Measurements from ENCODE around the gene JPH4. TPM values are rescaled to one million over a fixed set of nuclear protein-coding genes. Genes with fewer than 3 reads are reported as not detected.

The JPH4 gene
- total and polyA plus RNA-seq, 12 donors: 0.42 to 35.8 (median 4.7) TPM

DNA sequence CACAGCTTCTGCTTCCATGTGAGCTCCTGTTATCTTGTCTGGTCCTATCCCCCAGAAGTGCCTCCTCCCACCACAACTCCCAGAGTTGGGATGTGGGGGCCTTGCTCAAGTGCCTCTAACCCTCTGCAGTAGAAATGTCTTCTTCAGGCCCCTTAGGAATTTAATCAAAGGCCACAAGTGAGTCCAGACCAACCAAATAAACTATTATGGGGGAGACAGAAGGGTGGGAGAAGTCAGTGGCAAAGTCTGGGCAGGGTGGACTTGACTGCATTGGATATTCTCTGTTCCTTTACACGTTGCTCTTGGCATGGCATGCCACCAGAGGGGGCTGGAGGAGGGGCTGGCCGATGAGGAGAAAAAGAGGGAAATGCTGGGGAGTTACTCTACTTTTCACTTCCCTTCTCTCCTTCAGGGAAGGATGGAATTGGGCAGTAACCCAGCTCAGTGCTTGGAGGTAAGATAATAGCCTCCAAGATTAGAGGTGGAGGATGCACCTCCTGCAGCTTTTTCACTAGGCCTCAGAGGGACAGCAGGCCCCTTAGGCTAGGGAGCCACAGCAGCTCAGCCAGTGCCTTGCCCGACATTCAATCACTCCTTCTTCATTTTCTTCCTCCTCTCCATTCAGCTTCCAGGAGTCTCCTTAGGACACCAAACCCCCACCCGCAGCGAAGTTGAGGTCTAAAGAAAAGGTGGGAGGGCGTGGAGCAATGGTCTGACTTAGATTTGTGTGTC is 9.8 kb downstream of the JPH4 start:
- Histone ChIP-seq H3K36me3 (replicated peaks in 1 of 2) (peaks cover 0 to 10% of the 10 kb centered on the region in 2 donors), H3K27ac (peak overlapping the region in 1 of 5 donors; percentile 73), H3K9me3 (replicated peaks in 1 of 3) (no peaks in the 10 kb centered on the region), H3K27me3 (no peaks in the 10 kb centered on the region), H3K4me1 (replicated peaks in 1 of 2) (peaks cover 5 to 10% of the 10 kb centered on the region in 2 donors), H3K4me3 (no peak overlapping the region)
- TF ChIP-seq POLR2A (IDR thresholded peaks at IDR 0.05): no peak
- TF ChIP-seq, protein P1, sequence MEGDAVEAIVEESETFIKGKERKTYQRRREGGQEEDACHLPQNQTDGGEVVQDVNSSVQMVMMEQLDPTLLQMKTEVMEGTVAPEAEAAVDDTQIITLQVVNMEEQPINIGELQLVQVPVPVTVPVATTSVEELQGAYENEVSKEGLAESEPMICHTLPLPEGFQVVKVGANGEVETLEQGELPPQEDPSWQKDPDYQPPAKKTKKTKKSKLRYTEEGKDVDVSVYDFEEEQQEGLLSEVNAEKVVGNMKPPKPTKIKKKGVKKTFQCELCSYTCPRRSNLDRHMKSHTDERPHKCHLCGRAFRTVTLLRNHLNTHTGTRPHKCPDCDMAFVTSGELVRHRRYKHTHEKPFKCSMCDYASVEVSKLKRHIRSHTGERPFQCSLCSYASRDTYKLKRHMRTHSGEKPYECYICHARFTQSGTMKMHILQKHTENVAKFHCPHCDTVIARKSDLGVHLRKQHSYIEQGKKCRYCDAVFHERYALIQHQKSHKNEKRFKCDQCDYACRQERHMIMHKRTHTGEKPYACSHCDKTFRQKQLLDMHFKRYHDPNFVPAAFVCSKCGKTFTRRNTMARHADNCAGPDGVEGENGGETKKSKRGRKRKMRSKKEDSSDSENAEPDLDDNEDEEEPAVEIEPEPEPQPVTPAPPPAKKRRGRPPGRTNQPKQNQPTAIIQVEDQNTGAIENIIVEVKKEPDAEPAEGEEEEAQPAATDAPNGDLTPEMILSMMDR (IDR thresholded peaks at IDR 0.05): peak in 1 of 6 experiments; percentile 10
- intact Hi-C loops (cut with DNase I): loop anchor here (10.0 kb wide), 2 partner anchors 234 to 244 kb away; partner anchors contain the start of gene PABPN1 (in 1 of the 2)
- 56 to 69% (median 65%) methylated on average over 6 of the region's 6 CpGs for WGBS, 4 donors
- DNase-seq: peak in 2 of 7 donors; percentile 8 to 30

DNA sequence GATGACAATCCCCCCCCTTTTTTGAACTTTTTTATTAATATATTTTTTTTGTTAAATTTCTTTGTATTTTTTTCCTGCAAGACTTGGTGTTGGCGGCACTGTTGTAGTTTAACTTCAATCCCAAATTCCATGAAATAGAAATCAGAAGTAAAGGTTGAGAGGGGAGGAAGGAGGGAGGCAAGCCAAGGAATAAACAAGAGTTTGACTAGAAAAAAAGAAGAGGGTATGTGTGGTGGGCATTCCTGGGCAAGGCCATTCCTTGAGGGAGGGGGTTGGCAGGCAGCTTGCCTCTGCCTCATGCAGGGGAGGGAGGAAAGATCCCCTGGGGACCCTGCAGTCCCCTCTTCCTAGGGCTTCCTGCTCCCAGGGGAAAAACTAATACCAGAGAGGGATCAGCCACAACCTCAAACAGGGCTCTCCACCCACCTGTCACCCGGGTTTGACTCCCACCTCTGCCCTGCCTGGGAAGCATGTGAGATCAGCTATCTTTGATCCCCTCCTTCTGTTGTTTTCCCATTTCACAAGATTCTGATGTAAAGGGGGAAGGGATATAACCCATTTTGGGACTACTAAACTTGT is 10.5 kb downstream of the JPH4 start:
- TF ChIP-seq, protein P1 (IDR thresholded peaks at IDR 0.05): no peak
- TF ChIP-seq POLR2A (IDR thresholded peaks at IDR 0.05): no peak
- peaks cover 1 to 12% of the 10 kb centered on the region in 2 donors for H3K4me1 ChIP-seq (replicated peaks in 1 of 2)
- no peaks in the 10 kb centered on the region for H3K9me3 ChIP-seq (replicated peaks in 1 of 3)
- H3K27ac ChIP-seq: peak overlapping the region in 3 of 5 donors; percentile 66 to 80 (median 73)
- DNase-seq: peak in 1 of 7 donors; percentile 10
- H3K36me3 ChIP-seq (replicated peaks in 1 of 2): peaks cover 0 to 12% of the 10 kb centered on the region in 2 donors
- no peaks in the 10 kb centered on the region for H3K27me3 ChIP-seq
- intact Hi-C loops (cut with DNase I): loop anchor here (10.0 kb wide), 2 partner anchors 233 to 243 kb away; partner anchors contain the start of gene PABPN1 (in 1 of the 2)
- WGBS, 4 donors: 78 to 88% (median 83%) methylated on average over 2 of the region's 2 CpGs
- peak overlapping the region in 2 of 4 donors; percentile 61 to 69 for H3K4me3 ChIP-seq

DNA sequence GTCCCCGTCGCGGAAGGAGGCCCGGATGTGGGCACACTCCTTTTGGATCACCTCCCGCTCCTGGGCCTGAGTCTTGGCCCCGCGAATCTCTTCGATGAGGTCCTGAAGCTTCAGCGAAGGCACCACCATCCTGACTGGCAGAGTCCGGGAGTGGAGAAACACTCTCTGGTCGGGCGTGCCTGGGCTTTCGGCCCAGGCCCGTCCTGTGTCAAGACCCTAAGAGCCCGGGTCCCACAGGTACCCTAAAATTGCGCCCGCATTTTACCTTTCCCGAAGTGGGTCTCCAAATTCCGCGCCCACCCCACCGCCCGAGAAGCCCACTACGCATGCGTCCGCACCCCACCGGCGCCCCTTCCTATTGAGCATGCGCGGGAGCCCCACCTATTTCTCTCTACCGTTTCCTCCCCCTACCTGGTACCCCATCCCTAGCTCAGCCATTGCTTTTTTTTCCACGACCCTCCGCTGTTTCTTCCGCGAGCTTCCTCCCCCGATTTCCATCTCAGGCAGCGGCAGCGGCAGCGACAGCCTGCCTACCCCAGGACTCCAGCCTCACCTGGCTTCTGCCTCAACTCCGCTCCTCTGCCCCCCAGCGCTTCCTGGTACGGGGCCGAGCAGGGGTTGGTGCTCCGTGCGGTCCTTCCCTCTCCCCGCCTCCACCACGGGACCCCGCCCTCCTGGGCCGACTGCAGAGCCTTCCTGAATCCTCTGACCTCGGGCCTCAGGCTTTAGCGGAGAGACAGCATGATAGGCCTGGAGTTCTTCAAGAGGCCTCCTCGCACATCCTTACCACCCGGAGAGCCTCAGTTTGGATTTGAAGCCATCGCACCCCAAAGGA is 11.2 kb downstream of the JPH4 start, which contains the start of gene AP1G2:
Gene AP1G2, minus strand, starts transcription at position 606 of the 835 bp plus-strand sequence. Its CDS starts 477 bp downstream, at position 129.
- peak; percentile 87 to 93 (median 91) for DNase-seq
- intact Hi-C loops (cut with DNase I): loop anchor here (10.0 kb wide), 2 partner anchors 233 to 243 kb away; partner anchors contain the start of gene PABPN1 (in 1 of the 2)
- H3K4me1 ChIP-seq (replicated peaks in 1 of 2): peaks cover 0 to 16% of the 10 kb centered on the region in 2 donors
- TF ChIP-seq, protein P1 (IDR thresholded peaks at IDR 0.05): no peak
- TF ChIP-seq POLR2A (IDR thresholded peaks at IDR 0.05): peak in 1 of 2 donors; percentile 22
- WGBS, 4 donors: 1 to 2% (median 1%) methylated on average over 39 to 53 of the region's 53 CpGs
- H3K4me3 ChIP-seq: peak within 1 kb of the TSS in 3 of 4 donors; percentile 41 to 69 (median 61)
- H3K27ac ChIP-seq: peak within 1 kb of the TSS in 3 of 5 donors; percentile 66 to 80 (median 73)
- H3K27me3 ChIP-seq: no peaks in the 10 kb centered on the region
- H3K36me3 ChIP-seq (replicated peaks in 1 of 2): peaks cover 0 to 13% of the 10 kb centered on the region in 2 donors
- no peaks in the 10 kb centered on the region for H3K9me3 ChIP-seq (replicated peaks in 1 of 3)
